ENCODE results near the gene ITM2C. TPM values are rescaled to one million over a fixed set of nuclear protein-coding genes. Genes with fewer than 3 reads are reported as not detected.
A peak's percentile ranks its signal among the peaks of the same experiment; 100 is the strongest.

The ITM2C gene
- total RNA-seq, 2 experiments from 2014 or later = 65.1 to 115 TPM

DNA sequence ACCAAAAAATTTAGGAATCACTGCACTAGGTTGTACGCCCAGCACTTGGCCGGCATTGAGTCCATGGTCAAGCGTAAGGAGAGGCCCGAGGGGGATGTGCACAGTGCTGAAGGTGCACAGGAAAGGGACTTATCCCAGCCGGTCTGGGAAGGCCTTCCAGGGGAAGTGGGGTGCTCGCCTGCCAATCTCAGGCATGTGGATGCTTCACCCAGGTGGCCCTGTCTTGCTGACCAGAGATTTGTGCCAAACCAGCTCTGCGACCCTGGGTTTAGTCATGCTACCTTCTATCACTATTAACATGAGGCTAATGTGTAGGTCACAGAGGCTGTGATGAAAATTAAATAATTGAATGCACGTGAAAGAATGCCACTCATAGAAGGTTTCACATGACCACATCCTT is 1.7 kb upstream of the ITM2C start:
- Mint-ChIP-seq H3K4me3 (no peak overlapping the region), H3K27ac (no peak overlapping the region), H3K36me3 (no peaks in the 10 kb centered on the region), H3K4me1 (peaks cover 44% of the 10 kb centered on the region), H3K27me3 (peaks cover 57% of the 10 kb centered on the region), H3K9me3 (ENCODE audit: low read depth) (no peaks in the 10 kb centered on the region)
- DNase-seq (peak; percentile 35), ATAC-seq (no peak)
- CTCF ChIA-PET = interaction anchor here (0.9 to 3.8 kb wide), 6 partner anchors 10 to 124 kb away, joined by 3 to 29 read pairs (median 4); no protein-coding TSS in a partner anchor

DNA sequence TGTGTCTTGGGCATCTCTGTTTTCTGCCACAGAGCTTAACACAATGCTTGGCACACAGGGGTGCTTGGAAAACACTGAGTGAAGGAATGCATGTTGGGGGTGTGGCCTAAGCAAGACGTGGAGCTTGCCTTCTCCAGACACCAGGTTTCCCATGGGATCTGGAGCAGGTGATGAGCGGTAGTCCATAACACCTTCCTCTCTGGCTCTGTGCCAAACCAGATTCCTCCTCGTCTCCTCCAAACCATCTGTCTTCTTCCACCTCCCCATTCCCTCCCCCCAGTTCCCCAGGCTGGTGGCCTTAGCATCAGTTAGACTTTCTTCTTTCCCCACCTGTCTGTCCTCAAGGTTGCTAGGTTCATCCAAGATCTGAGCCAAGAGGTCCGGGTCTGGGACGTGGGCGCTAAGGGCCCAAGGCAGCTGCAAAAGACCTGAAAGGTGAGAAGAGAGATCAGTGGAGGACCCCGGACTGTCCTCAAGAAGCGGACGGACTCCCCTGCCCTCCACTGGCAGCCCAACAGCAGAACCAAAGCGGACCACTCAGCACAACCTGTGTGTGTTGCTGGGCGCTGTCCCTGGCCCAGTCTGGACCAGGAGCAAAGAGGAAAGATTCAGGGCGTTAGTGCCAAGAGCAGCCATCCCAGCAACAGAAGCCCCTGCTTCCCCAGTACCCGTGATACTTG is 1.2 kb upstream of the ITM2C start:
- ATAC-seq (no peak), DNase-seq (no peak)
- CTCF ChIA-PET = interaction anchor here (0.9 to 3.8 kb wide), 6 partner anchors 9 to 124 kb away, joined by 3 to 29 read pairs (median 6); no protein-coding TSS in a partner anchor
- peaks cover 44% of the 10 kb centered on the region for H3K4me1 Mint-ChIP-seq
- no peaks in the 10 kb centered on the region for H3K36me3 Mint-ChIP-seq
- peak overlapping the region; percentile 25 for H3K4me3 Mint-ChIP-seq
- H3K9me3 Mint-ChIP-seq (ENCODE audit: low read depth) = no peaks in the 10 kb centered on the region
- H3K27ac Mint-ChIP-seq = peak overlapping the region; percentile 11
- peaks cover 54% of the 10 kb centered on the region for H3K27me3 Mint-ChIP-seq

DNA sequence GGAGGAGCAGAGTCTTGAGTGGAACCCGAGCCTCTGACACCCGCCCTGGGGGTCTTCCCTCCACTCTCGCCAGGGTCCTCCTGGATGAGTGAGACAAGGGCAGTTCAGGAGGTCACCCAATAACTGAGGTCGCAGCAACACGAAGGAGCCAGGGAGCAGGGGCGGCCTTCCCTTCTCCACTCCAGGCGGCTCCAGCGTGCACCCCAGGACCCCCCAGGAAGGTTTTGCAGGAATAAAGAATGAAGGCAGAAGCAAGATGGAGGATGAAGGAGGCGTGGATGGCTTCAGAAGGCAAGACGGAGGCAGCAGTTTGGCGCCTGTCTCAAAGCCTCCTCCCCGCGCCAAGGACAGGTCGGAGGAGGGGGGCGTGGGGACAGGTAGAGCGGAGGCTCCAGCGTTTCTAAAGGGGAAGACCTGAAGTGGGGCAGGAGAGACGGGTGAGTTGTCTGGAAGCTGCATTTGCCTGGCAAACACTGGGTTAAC is 579 bp upstream of the ITM2C start:
- H3K27ac Mint-ChIP-seq = peak overlapping the region; percentile 34
- no peak for ATAC-seq
- H3K36me3 Mint-ChIP-seq = no peaks in the 10 kb centered on the region
- CTCF ChIA-PET = interaction anchor here (0.7 to 1.5 kb wide), 9 partner anchors 9 to 124 kb away, joined by 3 to 8 read pairs (median 5); partner anchors contain the start of gene GPR55
- DNase-seq = no peak
- H3K9me3 Mint-ChIP-seq (ENCODE audit: low read depth) = no peaks in the 10 kb centered on the region
- peaks cover 51% of the 10 kb centered on the region for H3K27me3 Mint-ChIP-seq
- peaks cover 44% of the 10 kb centered on the region for H3K4me1 Mint-ChIP-seq
- H3K4me3 Mint-ChIP-seq = peak overlapping the region; percentile 82

GRCh38 chr2:230865307-230865765 is 594 bp downstream of the ITM2C start:
- peaks cover 44% of the 10 kb centered on the region for H3K4me1 Mint-ChIP-seq

GRCh38 chr2:230865766-230866755 is 1.3 kb downstream of the ITM2C start:
- peak overlapping the region; percentile 55 for H3K27ac Mint-ChIP-seq
- no peaks in the 10 kb centered on the region for H3K36me3 Mint-ChIP-seq
- DNase-seq (peak; percentile 56), ATAC-seq (no peak)
- peak overlapping the region; percentile 82 for H3K4me3 Mint-ChIP-seq
- H3K4me1 Mint-ChIP-seq = peaks cover 44% of the 10 kb centered on the region
- CTCF ChIA-PET = interaction anchor here (0.8 to 2.8 kb wide), 16 partner anchors 10 to 187 kb away, joined by 3 to 9 read pairs (median 5); partner anchors contain the start of gene GPR55
- peaks cover 44% of the 10 kb centered on the region for H3K27me3 Mint-ChIP-seq
- no peaks in the 10 kb centered on the region for H3K9me3 Mint-ChIP-seq (ENCODE audit: low read depth)

More at GRCh38 chr2:230865307-230865765, 594 bp downstream of the ITM2C start:
- ATAC-seq (no peak), DNase-seq (no peak)
- Mint-ChIP-seq H3K4me3 (peak overlapping the region; percentile 82), H3K9me3 (ENCODE audit: low read depth) (no peaks in the 10 kb centered on the region), H3K27me3 (peaks cover 46% of the 10 kb centered on the region), H3K27ac (peak overlapping the region; percentile 25), H3K36me3 (no peaks in the 10 kb centered on the region)
- CTCF ChIA-PET = interaction anchor here (0.9 to 2.8 kb wide), 11 partner anchors 10 to 188 kb away, joined by 3 to 8 read pairs (median 5); partner anchors contain the start of gene GPR55

DNA sequence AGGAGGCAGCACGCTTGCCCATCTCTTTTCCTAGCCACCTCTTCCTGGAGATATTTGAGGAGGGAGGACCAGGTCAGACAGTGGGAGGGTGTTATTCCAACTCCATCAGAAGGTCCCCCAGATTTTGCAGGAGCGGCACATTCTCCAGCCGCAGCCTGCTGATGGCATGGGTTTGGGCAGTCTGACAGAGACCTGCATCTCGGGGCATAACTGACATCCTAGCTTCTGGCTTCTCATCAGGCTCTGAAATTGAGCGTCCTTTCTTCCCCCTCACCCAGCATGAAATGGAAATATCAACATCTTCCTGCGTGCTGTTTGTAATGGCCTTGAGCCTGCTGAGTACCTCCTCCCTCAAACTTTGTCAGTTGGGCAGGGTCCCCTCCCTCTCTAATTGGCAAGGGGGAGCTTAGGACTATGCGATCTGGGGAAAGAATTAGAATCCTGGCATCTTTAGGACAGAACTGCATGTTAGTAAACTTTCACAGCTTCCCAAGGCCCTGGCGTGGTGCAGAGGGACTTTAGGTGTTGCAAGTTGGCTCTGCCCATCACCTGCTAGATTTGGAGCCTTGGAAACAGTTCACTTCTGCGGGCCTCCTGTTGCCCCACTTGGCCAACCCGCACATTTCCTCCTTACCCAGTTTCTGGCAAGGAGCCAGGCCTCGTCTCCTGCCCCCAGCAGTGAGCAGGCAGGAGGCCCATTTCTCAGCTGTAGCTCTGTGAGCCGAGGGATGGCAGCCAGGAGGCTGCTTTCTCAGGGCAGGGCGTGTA is 2.2 kb downstream of the ITM2C start:
- H3K4me3 Mint-ChIP-seq = peak overlapping the region; percentile 7
- peaks cover 35% of the 10 kb centered on the region for H3K4me1 Mint-ChIP-seq
- H3K36me3 Mint-ChIP-seq = no peaks in the 10 kb centered on the region
- H3K27ac Mint-ChIP-seq = peak overlapping the region; percentile 44
- no peaks in the 10 kb centered on the region for H3K9me3 Mint-ChIP-seq (ENCODE audit: low read depth)
- CTCF ChIA-PET = interaction anchor here (0.7 to 2.8 kb wide), 15 partner anchors 8 to 186 kb away, joined by 3 to 9 read pairs (median 5); partner anchors contain the start of gene GPR55
- peaks cover 37% of the 10 kb centered on the region for H3K27me3 Mint-ChIP-seq
- ATAC-seq (no peak), DNase-seq (no peak)

GRCh38 chr2:230868161-230868946 is 3.6 kb downstream of the ITM2C start:
- CTCF ChIA-PET = interaction anchor here (0.8 to 2.8 kb wide), 2 partner anchors 17 to 20 kb away, joined by 3 to 8 read pairs; no protein-coding TSS in a partner anchor
- DNase-seq (no peak), ATAC-seq (no peak)
- H3K27me3 Mint-ChIP-seq = peaks cover 24% of the 10 kb centered on the region
- no peaks in the 10 kb centered on the region for H3K36me3 Mint-ChIP-seq
- no peaks in the 10 kb centered on the region for H3K9me3 Mint-ChIP-seq (ENCODE audit: low read depth)
- peaks cover 40% of the 10 kb centered on the region for H3K4me1 Mint-ChIP-seq
- no peak overlapping the region for H3K27ac Mint-ChIP-seq
- no peak overlapping the region for H3K4me3 Mint-ChIP-seq

DNA sequence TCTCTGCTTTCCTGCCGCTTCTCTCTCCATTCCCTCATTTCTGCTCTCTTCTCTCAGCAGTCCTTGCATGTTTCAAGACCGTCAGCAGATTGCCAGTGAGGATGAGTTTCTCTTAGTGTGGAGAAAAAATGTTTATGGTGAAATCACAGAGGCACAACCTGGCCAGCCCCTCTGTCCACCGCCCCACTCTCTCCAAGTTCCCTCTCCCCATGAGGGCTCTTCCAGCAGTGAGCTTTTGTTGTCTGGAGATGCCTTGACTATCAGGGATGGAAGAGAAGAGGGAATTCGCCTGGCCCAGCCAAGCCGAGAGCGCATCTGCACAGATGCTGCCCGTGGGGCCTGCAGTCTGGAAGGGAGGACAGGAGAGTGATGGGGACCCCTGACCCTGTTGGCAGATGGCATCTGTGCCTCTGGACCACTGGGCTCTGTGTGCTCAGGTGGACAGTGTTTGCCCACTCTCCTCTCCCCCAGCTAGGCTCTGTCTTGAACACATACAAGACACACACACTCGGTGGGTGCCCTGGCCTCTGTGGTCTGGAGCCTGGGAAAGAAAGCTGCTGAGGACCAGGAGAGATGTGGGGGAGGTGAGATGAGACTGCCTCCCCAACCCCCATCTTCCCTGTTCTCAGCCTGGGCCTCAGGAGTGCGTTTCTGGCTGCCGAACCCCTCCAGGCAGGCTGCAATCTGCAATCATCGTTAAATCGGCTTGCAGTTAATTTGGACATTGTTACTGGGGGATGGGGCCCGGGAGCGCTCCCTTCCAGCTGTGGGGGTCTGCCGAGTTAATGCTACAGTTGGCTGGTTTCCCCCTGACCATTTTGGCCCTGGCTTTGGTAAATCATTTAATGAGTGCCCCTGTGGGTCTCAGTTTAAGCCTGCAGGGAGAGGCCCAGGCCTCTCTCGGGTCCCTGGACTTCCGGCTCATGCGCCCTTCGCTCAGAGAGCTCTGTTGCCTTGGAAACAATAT is 4.5 kb downstream of the ITM2C start:
- Mint-ChIP-seq H3K27me3 (peaks cover 16% of the 10 kb centered on the region), H3K4me3 (no peak overlapping the region), H3K36me3 (no peaks in the 10 kb centered on the region), H3K4me1 (peaks cover 41% of the 10 kb centered on the region), H3K9me3 (ENCODE audit: low read depth) (no peaks in the 10 kb centered on the region), H3K27ac (no peak overlapping the region)
- CTCF ChIA-PET = interaction anchor here (0.8 kb wide), 1 partner anchor 18 kb away, joined by 3 read pairs; no protein-coding TSS in a partner anchor
- DNase-seq (no peak), ATAC-seq (no peak)

DNA sequence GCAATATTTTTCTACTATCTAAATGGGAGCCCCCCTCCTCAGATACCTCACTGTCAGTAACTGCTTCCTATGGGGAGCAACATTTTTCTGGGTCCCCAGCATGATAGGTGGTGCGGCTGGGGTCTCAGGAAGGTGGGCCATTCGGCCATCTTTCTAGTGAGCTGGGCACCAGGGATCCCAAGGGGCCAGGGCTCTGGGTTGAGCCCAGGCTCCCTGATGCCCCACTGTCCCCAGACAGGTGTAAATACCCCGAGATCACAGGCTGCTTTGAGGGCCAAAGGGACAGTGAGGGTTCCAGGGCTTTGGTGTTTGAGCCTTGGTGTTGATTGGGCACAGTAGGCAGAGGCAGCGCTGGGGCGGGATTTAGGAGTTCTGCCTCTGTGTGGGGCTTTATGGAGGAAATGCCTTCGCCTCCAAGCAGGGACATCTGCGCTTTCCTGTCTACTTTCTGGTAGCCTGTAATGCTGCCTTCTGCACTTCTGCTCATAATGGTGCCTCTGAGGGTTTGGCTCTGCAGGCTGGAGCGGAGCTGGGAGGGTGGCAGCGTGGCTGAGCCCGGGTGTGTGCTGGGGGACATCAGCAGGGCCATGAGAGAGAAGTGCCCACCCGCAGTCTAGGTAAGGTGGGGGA is 5.3 kb downstream of the ITM2C start:
- H3K27me3 Mint-ChIP-seq = peaks cover 13% of the 10 kb centered on the region
- no peak overlapping the region for H3K27ac Mint-ChIP-seq
- no peaks in the 10 kb centered on the region for H3K36me3 Mint-ChIP-seq
- H3K4me1 Mint-ChIP-seq = peaks cover 41% of the 10 kb centered on the region
- no peaks in the 10 kb centered on the region for H3K9me3 Mint-ChIP-seq (ENCODE audit: low read depth)
- no peak overlapping the region for H3K4me3 Mint-ChIP-seq
- DNase-seq (no peak), ATAC-seq (no peak)
- CTCF ChIA-PET = interaction anchor here (1.4 kb wide), 1 partner anchor 22 kb away, joined by 3 read pairs; no protein-coding TSS in a partner anchor

- Mint-ChIP-seq H3K36me3 (peaks cover 2% of the 10 kb centered on the region), H3K27me3 (peaks cover 9% of the 10 kb centered on the region), H3K27ac (no peak overlapping the region), H3K4me3 (no peak overlapping the region), H3K4me1 (peaks cover 38% of the 10 kb centered on the region), H3K9me3 (ENCODE audit: low read depth) (no peaks in the 10 kb centered on the region)
- no peak for ATAC-seq
- DNase-seq = peak; percentile 37
- CTCF ChIA-PET = interaction anchor here (0.9 to 1.4 kb wide), 4 partner anchors 23 to 72 kb away, joined by 3 read pairs; no protein-coding TSS in a partner anchor
Measured at GRCh38 chr2:230870544-230871360, 6.0 kb downstream of the ITM2C start.

Measured in activated CD8-positive, alpha-beta memory T cell treated with anti-CD3 and anti-CD28 coated beads, Interleukin-2, amount 10 ng/mL, durations not matched to agents 7 days and 5 days (primary cell).